H9 (cell line): ENCODE results near the gene TAS2R13. TPM values are rescaled to one million over a fixed set of nuclear protein-coding genes. Genes with fewer than 3 reads are reported as not detected.

Experiments used
- DNase-seq: peaks from one replicate; pipeline ENCODE4 v3.0.0-alpha.2; 2017
- H2AFZ ChIP-seq: one replicate; pipeline ENCODE4 v1.6.1; 2013; ENCODE audit warnings: mild to moderate bottlenecking, low read length, control low read depth, moderate library complexity
- H2AK5ac ChIP-seq: 2 replicates; pipeline ENCODE4 v1.6.1; 2013; ENCODE audit warnings: low read length, control low read depth, mixed read lengths; ENCODE audit not compliant: insufficient read length
- H2BK120ac ChIP-seq: one replicate; pipeline ENCODE4 v1.6.1; 2013; ENCODE audit warnings: low read depth, mild to moderate bottlenecking, low read length, control low read depth, inconsistent platforms; ENCODE audit not compliant: poor library complexity, severe bottlenecking
- H2BK12ac ChIP-seq: 2 replicates; pipeline ENCODE4 v1.6.1; 2013; ENCODE audit warnings: low read length, control low read depth, mixed read lengths, low read depth; ENCODE audit not compliant: insufficient read length
- H2BK15ac ChIP-seq: 2 replicates; pipeline ENCODE4 v1.6.1; 2013; ENCODE audit warnings: low read depth, low read length, control low read depth
- H2BK20ac ChIP-seq: one replicate; pipeline ENCODE4 v1.6.1; 2013; ENCODE audit warnings: low read depth, mild to moderate bottlenecking, low read length, control low read depth, inconsistent platforms; ENCODE audit not compliant: poor library complexity, severe bottlenecking
- H2BK5ac ChIP-seq: 2 replicates; pipeline ENCODE4 v1.6.1; 2013; ENCODE audit warnings: low read length, control low read depth, mixed read lengths; ENCODE audit not compliant: insufficient read length
- H3K14ac ChIP-seq: 2 replicates; pipeline ENCODE4 v1.6.1; 2013; ENCODE audit warnings: low read length, control low read depth; ENCODE audit not compliant: insufficient read depth
- H3K18ac ChIP-seq: 2 replicates; pipeline ENCODE4 v1.6.1; 2013; ENCODE audit warnings: low read depth, mild to moderate bottlenecking, mixed read lengths, low read length, control low read depth; ENCODE audit not compliant: insufficient read length
- H3K23ac ChIP-seq: 2 replicates; pipeline ENCODE4 v1.6.1; 2013; ENCODE audit warnings: low read length, control low read depth, mixed read lengths, low read depth; ENCODE audit not compliant: insufficient read length
- H3K23me2 ChIP-seq: 2 replicates; pipeline ENCODE4 v1.6.1; 2013; ENCODE audit warnings: low read depth, mild to moderate bottlenecking, mixed read lengths, low read length, control low read depth; ENCODE audit not compliant: insufficient read length, poor library complexity, severe bottlenecking
- H3K27ac ChIP-seq: 2 replicates; pipeline ENCODE4 v1.5.1; 2013; ENCODE audit warnings: low read length, control low read depth, mixed read lengths, low read depth; ENCODE audit not compliant: insufficient read length
- H3K27me3 ChIP-seq: 2 replicates; pipeline ENCODE4 v1.6.1; 2013; ENCODE audit warnings: low read length, control low read depth, inconsistent platforms; ENCODE audit not compliant: insufficient read depth
- H3K4ac ChIP-seq: 2 replicates; pipeline ENCODE4 v1.6.1; 2013; ENCODE audit warnings: low read depth, mild to moderate bottlenecking, control low read depth, inconsistent platforms, low read length, moderate library complexity
- H3K4me1 ChIP-seq: 2 replicates; pipeline ENCODE4 v1.6.1; 2013; ENCODE audit warnings: low read length, control low read depth, inconsistent platforms; ENCODE audit not compliant: insufficient read depth
- H3K4me2 ChIP-seq: 2 replicates; pipeline ENCODE4 v1.6.1; 2013; ENCODE audit warnings: low read length, control low read depth, mixed read lengths; ENCODE audit not compliant: insufficient read length, insufficient read depth
- H3K56ac ChIP-seq: 2 replicates; pipeline ENCODE4 v1.6.1; 2013; ENCODE audit warnings: low read depth, mild to moderate bottlenecking, mixed read lengths, low read length, control low read depth; ENCODE audit not compliant: insufficient read length
- H3K79me1 ChIP-seq: 2 replicates; pipeline ENCODE4 v1.6.1; 2013; ENCODE audit warnings: low read depth, mild to moderate bottlenecking, moderate library complexity, low read length, control low read depth, inconsistent platforms; ENCODE audit not compliant: insufficient read depth, poor library complexity, severe bottlenecking
- H3K79me2 ChIP-seq: 2 replicates; pipeline ENCODE4 v1.6.1; 2013; ENCODE audit warnings: low read length, control low read depth, inconsistent platforms; ENCODE audit not compliant: insufficient read depth
- H3K9ac ChIP-seq: 2 replicates; pipeline ENCODE4 v1.6.1; 2013; ENCODE audit warnings: low read length, control low read depth, mixed read lengths; ENCODE audit not compliant: insufficient read length; ENCODE audit errors: extremely low read depth
- H3K9me3 ChIP-seq: one replicate; pipeline ENCODE4 v1.6.1; 2013; ENCODE audit warnings: low read depth, low read length, inconsistent platforms; ENCODE audit not compliant: control insufficient read depth
- H3T11ph ChIP-seq: one replicate; pipeline ENCODE4 v1.6.1; 2013; ENCODE audit warnings: mild to moderate bottlenecking, low read length, control low read depth, inconsistent platforms
- H4K20me1 ChIP-seq: one replicate; pipeline ENCODE4 v1.6.1; 2013; ENCODE audit not compliant: control insufficient read depth, insufficient read length, insufficient read depth
- H4K5ac ChIP-seq: 2 replicates; pipeline ENCODE4 v1.6.1; 2013; ENCODE audit warnings: low read depth, mild to moderate bottlenecking, mixed read lengths, low read length, control low read depth; ENCODE audit not compliant: insufficient read length
- H4K8ac ChIP-seq: replicated peaks from 2 replicates; pipeline ENCODE4 v1.6.1; 2013; ENCODE audit warnings: low read length, control low read depth, mixed read lengths, low read depth; ENCODE audit not compliant: insufficient read length
- H4K91ac ChIP-seq: 2 replicates; pipeline ENCODE4 v1.6.1; 2013; ENCODE audit warnings: low read depth, mild to moderate bottlenecking, moderate library complexity, mixed read lengths, low read length, control low read depth; ENCODE audit not compliant: insufficient read length
- H3K27ac Mint-ChIP-seq, 3 experiments: 2 replicates in 2 of 3; 3 replicates in 1 of 3; pipeline ENCODE4 v1.8.0; 2020 to 2021; ENCODE audit warnings: mixed read lengths in 3 of 3, mild to moderate bottlenecking in 1 of 3, moderate library complexity in 1 of 3
- H3K27me3 Mint-ChIP-seq: 2 replicates; pipeline ENCODE4 v1.8.0; 2021; ENCODE audit warnings: low read depth, mild to moderate bottlenecking, moderate library complexity, mixed read lengths
- H3K36me3 Mint-ChIP-seq, 3 experiments: 2 replicates in 2 of 3; 3 replicates in 1 of 3; pipeline ENCODE4 v1.8.0; 2020 to 2021; ENCODE audit warnings: low read depth in 3 of 3, mixed read lengths in 3 of 3; ENCODE audit not compliant: insufficient read depth in 1 of 3
- H3K4me1 Mint-ChIP-seq, 2 experiments: 2 replicates each; pipeline ENCODE4 v1.8.0; 2020; ENCODE audit warnings: mixed read lengths in 2 of 2
- H3K4me3 Mint-ChIP-seq, 2 experiments: 2 replicates in 1 of 2; 3 replicates in 1 of 2; pipeline ENCODE4 v1.8.0; 2020 to 2021; ENCODE audit warnings: mild to moderate bottlenecking in 2 of 2, mixed read lengths in 2 of 2, moderate library complexity in 1 of 2
- H3K9me3 Mint-ChIP-seq, 2 experiments: 2 replicates in 1 of 2; 3 replicates in 1 of 2; pipeline ENCODE4 v1.8.0; 2020; ENCODE audit warnings: mild to moderate bottlenecking in 2 of 2, mixed read lengths in 2 of 2, moderate library complexity in 1 of 2
- WGBS: extraction: QIAGEN DNeasy Blood & Tissue Kit; methylation state at CpG from one replicate; pipeline ENCODE4 v1.1.7; 2013; ENCODE audit warnings: missing lambda C conversion rate, low lambda C conversion rate, mixed read lengths; ENCODE audit not compliant: insufficient read length; ENCODE audit errors: extremely low coverage; 5-methylcytosine and 5-hydroxymethylcytosine counted together
- total RNA-seq: library from RNA; stranded (reverse); gene quantifications from 2 replicates; pipeline ENCODE4 v1.2.1, GENCODE V29; 2021
- TF ChIP-seq, protein P1 (sequence below): fragments of 200-600 bp; sonication (generic); conservative IDR thresholded peaks from 3 replicates; pipeline ENCODE4 v1.8.0; 2021; ENCODE audit warnings: antibody characterized with exemption, mild to moderate bottlenecking

Gene TAS2R13
- total RNA-seq, 1 experiment from 2014 or later, result 0.50 TPM

DNA sequence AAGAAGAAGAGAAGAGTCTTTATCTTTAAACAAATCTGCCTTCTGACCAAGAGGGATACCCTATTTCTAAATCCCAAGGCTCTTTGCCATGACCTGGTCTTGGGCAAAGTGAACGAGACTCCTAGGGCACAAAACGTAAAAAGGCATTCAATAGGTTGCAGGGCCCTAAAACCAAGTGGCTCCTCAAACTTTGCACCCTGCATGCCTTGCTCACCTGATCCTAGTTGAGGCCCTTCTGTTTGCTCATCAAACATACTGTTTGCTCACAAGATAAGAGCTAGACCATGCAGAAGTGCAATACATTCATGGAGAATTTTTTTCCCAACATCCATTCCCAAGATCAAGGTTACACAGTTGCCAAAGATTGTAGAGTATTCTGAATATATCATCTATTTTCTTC is 17.4 kb downstream of the TAS2R13 start:
- Histone ChIP-seq H2BK5ac (no peak overlapping the region), H3K9ac (no peak overlapping the region), H2AK5ac (no peak overlapping the region), H3K79me2 (no peaks in the 10 kb centered on the region), H2BK15ac (no peak overlapping the region), H2BK120ac (no peak overlapping the region), H3K27ac (no peak overlapping the region), H3K56ac (no peak overlapping the region), H4K91ac (no peak overlapping the region), H3K27me3 (no peaks in the 10 kb centered on the region), H3K23me2 (no peaks in the 10 kb centered on the region), H3K4me2 (no peak overlapping the region), H3K4ac (no peak overlapping the region), H3K23ac (no peak overlapping the region), H4K8ac (no peak overlapping the region), H4K5ac (no peak overlapping the region), H2AFZ (no peak overlapping the region), H4K20me1 (no peaks in the 10 kb centered on the region), H3K18ac (no peak overlapping the region), H3K4me1 (no peaks in the 10 kb centered on the region), H3K79me1 (no peaks in the 10 kb centered on the region), H3K14ac (no peak overlapping the region), H2BK12ac (no peak overlapping the region), H3K9me3 (no peaks in the 10 kb centered on the region), H2BK20ac (no peak overlapping the region), H3T11ph (no peak overlapping the region)
- no CpG with 5 or more reads among the region's 2 CpGs for WGBS
- DNase-seq, result no peak
- H3K27me3 Mint-ChIP-seq, result no peaks in the 10 kb centered on the region
- TF ChIP-seq, protein P1, sequence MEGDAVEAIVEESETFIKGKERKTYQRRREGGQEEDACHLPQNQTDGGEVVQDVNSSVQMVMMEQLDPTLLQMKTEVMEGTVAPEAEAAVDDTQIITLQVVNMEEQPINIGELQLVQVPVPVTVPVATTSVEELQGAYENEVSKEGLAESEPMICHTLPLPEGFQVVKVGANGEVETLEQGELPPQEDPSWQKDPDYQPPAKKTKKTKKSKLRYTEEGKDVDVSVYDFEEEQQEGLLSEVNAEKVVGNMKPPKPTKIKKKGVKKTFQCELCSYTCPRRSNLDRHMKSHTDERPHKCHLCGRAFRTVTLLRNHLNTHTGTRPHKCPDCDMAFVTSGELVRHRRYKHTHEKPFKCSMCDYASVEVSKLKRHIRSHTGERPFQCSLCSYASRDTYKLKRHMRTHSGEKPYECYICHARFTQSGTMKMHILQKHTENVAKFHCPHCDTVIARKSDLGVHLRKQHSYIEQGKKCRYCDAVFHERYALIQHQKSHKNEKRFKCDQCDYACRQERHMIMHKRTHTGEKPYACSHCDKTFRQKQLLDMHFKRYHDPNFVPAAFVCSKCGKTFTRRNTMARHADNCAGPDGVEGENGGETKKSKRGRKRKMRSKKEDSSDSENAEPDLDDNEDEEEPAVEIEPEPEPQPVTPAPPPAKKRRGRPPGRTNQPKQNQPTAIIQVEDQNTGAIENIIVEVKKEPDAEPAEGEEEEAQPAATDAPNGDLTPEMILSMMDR, result no peak
- peaks cover 11 to 16% of the 10 kb centered on the region in 2 experiments for H3K4me1 Mint-ChIP-seq
- H3K4me3 Mint-ChIP-seq, result no peak overlapping the region
- no peak overlapping the region for H3K27ac Mint-ChIP-seq
- H3K36me3 Mint-ChIP-seq, result no peaks in the 10 kb centered on the region
- H3K9me3 Mint-ChIP-seq, result no peaks in the 10 kb centered on the region
